Inflammatory macrophage (primary cell): Measurements from ENCODE around the gene PHLDB3.
"Not testable (repeated sequence)": the region's sequence is repeated elsewhere in the genome, so short reads cannot be mapped to it uniquely, and the experiment has no call there.

ENCODE experiments used
- DNase-seq, 2 donors: peaks; one replicate each; pipeline ENCODE4 v3.0.0-alpha.2; 2020 to 2022

The PHLDB3 gene

GRCh38 chr19:43439032-43439708, 65.4 kb downstream of the PHLDB3 start:
- peak; percentile 51 to 65 for DNase-seq

GRCh38 chr19:43438291-43439031, 66.1 kb downstream of the PHLDB3 start:
- no peak for DNase-seq

GRCh38 chr19:43437712-43438111, 66.8 kb downstream of the PHLDB3 start:
- DNase-seq, result no peak

- not testable (repeated sequence) for DNase-seq
These were observed 67.3 kb downstream of the PHLDB3 start for GRCh38 chr19:43437284-43437683.

GRCh38 chr19:43435775-43436174, 68.8 kb downstream of the PHLDB3 start:
- DNase-seq, result no peak

GRCh38 chr19:43433689-43434088, 70.9 kb downstream of the PHLDB3 start:
- no peak for DNase-seq

GRCh38 chr19:43433358-43433673, 71.2 kb downstream of the PHLDB3 start:
- DNase-seq, result no peak

- no peak for DNase-seq
These were observed 73.6 kb downstream of the PHLDB3 start for GRCh38 chr19:43430976-43431375.

GRCh38 chr19:43430142-43430710, 74.3 kb downstream of the PHLDB3 start:
- DNase-seq, result peak in 1 of 2 donors; percentile 29

- no peak for DNase-seq
These were observed 75.2 kb downstream of the PHLDB3 start for GRCh38 chr19:43429395-43429794.

GRCh38 chr19:43425567-43426392, 78.8 kb downstream of the PHLDB3 start:
- DNase-seq, result no peak
